Measurements from ENCODE around the gene CPED1.

DNA sequence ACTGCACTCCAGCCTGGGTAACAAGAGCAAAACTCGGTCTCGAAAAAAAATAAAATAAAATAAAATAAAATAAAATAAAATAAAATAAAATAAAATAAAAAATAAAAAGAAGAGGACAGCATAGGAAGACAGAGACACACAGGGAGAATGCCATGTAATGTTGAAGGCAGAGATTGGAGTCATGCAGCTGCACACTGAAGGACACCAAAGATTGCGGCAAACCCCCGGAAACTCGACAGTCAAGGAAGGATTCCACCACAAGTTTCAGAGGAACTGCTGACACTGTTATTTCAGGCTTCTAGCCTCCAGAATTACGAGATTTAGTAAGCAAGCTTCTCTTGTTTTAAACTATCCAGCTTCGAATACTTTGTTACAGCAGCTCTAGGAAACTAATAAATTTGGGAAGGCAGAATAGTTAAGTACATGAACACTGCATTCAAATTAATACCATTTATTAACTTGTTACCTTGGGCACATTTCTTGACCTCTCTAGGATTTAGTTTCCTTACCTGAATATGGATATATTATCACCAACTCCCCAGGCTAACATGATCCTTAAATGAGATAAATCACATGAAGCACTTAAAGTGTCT lies 9.5 kb downstream of the CPED1 start:
- TF ChIP-seq POLR2AphosphoS5 (IDR thresholded peaks at IDR 0.05; ENCODE audit: low read depth, low read length): no peak
- TF ChIP-seq, protein P1, sequence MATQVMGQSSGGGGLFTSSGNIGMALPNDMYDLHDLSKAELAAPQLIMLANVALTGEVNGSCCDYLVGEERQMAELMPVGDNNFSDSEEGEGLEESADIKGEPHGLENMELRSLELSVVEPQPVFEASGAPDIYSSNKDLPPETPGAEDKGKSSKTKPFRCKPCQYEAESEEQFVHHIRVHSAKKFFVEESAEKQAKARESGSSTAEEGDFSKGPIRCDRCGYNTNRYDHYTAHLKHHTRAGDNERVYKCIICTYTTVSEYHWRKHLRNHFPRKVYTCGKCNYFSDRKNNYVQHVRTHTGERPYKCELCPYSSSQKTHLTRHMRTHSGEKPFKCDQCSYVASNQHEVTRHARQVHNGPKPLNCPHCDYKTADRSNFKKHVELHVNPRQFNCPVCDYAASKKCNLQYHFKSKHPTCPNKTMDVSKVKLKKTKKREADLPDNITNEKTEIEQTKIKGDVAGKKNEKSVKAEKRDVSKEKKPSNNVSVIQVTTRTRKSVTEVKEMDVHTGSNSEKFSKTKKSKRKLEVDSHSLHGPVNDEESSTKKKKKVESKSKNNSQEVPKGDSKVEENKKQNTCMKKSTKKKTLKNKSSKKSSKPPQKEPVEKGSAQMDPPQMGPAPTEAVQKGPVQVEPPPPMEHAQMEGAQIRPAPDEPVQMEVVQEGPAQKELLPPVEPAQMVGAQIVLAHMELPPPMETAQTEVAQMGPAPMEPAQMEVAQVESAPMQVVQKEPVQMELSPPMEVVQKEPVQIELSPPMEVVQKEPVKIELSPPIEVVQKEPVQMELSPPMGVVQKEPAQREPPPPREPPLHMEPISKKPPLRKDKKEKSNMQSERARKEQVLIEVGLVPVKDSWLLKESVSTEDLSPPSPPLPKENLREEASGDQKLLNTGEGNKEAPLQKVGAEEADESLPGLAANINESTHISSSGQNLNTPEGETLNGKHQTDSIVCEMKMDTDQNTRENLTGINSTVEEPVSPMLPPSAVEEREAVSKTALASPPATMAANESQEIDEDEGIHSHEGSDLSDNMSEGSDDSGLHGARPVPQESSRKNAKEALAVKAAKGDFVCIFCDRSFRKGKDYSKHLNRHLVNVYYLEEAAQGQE (IDR thresholded peaks at IDR 0.05; ENCODE audit: insufficient read depth in 1 of 2, low read depth in 2 of 2, low read length in 2 of 2): no peak
